Sigmoid colon (tissue), 7 donors: ENCODE results near the gene GPR158. TPM values are rescaled to one million over a fixed set of nuclear protein-coding genes. Genes with fewer than 3 reads are reported as not detected.

Experiments used
- DNase-seq: peaks from one replicate; pipeline ENCODE4 v3.0.0-alpha.2; 2019
- H3K27ac ChIP-seq, 4 donors: fragments of 200-600 bp; sonication (generic); one replicate each; pipeline ENCODE4 v1.5.1; 2016 to 2019; ENCODE audit warnings: mild to moderate bottlenecking in 1 of 4
- H3K27me3 ChIP-seq, 3 donors: fragments of 200-600 bp; sonication (generic); one replicate each; pipeline ENCODE4 v1.5.1; 2019; ENCODE audit warnings: mild to moderate bottlenecking in 1 of 3
- H3K36me3 ChIP-seq, 4 donors: fragments of 200-600 bp; sonication (generic); one replicate each; pipeline ENCODE4 v1.5.1; 2016 to 2019
- H3K4me1 ChIP-seq, 4 donors: fragments of 200-600 bp; sonication (generic); one replicate each; pipeline ENCODE4 v1.5.1; 2017 to 2019
- H3K4me3 ChIP-seq, 4 donors: fragments of 200-600 bp; sonication (generic); one replicate each; pipeline ENCODE4 v1.5.1; 2017 to 2019; ENCODE audit warnings: mild to moderate bottlenecking in 2 of 4, moderate library complexity in 1 of 4
- H3K9me3 ChIP-seq, 4 donors: fragments of 200-600 bp in 3 of 4; sonication (generic) in 3 of 4; one replicate each; pipeline versions ENCODE4 v1.5.1 to v1.6.1; 2013 to 2019
- CTCF ChIP-seq, 4 experiments: fragments of 450-650 bp in 3 of 4; fragments of 200-600 bp in 1 of 4; IDR thresholded peaks; one replicate each; pipeline ENCODE4 v1.5.1; 2016 to 2019; ENCODE audit warnings: antibody characterized with exemption in 4 of 4, mild to moderate bottlenecking in 3 of 4, moderate library complexity in 2 of 4
- EP300 ChIP-seq, 4 donors: sonication (generic); formaldehyde crosslinking; IDR thresholded peaks; one replicate each; pipeline ENCODE4 v1.6.1; 2017; ENCODE audit warnings: antibody characterized with exemption in 4 of 4
- POLR2A ChIP-seq, 2 donors: fragments of 450-650 bp; IDR thresholded peaks; one replicate each; pipeline ENCODE4 v1.6.1; 2016; ENCODE audit warnings: antibody characterized with exemption in 2 of 2, mild to moderate bottlenecking in 2 of 2, moderate library complexity in 2 of 2
- POLR2AphosphoS5 ChIP-seq, 4 donors: sonication (generic); formaldehyde crosslinking; IDR thresholded peaks; one replicate each; pipeline ENCODE4 v1.6.1; 2017; ENCODE audit warnings: antibody characterized with exemption in 4 of 4
- WGBS, 2 donors: extraction: QIAGEN DNeasy Blood & Tissue Kit; methylation state at CpG; one replicate each; pipeline ENCODE4 v1.1.7; 2013; 5-methylcytosine and 5-hydroxymethylcytosine counted together
- intact Hi-C: fragments of 100-400 bp; cut with DNase I; formaldehyde crosslinking; loops from one replicate; pipeline ENCODE4 v1.15.1; 2023
- polyA plus RNA-seq, 3 donors: library from polyadenylated mRNA; stranded (reverse); fragments of 200-250 nt; gene quantifications; one replicate each; pipeline ENCODE4 v1.2.3, GENCODE V29; 2013
- total RNA-seq, 4 donors: library from RNA; depleted of rRNA; stranded (reverse); fragments of >200 nt; gene quantifications; one replicate each; pipeline ENCODE4 v1.1.0, GENCODE V29; 2016
- donor health status: healthy with polysubstance abuse.
- donor health status: Bipolar disorder and iron deficiency.
- donor health status: healthy.

Gene GPR158
- total and polyA plus RNA-seq, 7 donors: 0.16 to 1.1 (median 0.54) TPM; not detected in 2

DNA sequence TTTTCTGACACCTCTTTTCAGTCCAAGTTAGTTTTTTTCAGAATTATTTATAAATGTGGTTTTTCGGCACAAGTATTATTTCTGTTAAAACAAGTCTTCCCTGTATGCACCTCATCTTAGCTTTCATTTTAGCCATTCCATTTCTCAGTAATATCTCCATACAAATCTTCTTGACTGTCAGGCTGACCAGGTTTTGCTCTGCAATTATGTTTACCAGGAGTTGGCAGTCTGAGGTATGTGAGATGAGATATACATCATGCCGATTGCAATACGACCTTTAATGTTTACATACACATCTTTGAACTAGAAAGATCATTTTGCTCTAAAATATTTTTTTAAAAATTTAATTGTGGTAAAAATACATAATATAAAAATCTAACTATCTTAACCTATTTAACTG lies 209.8 kb downstream of the GPR158 start:
- Histone ChIP-seq H3K4me1 (no peaks in the 10 kb centered on the region), H3K36me3 (no peaks in the 10 kb centered on the region), H3K27me3 (no peaks in the 10 kb centered on the region), H3K4me3 (no peak overlapping the region), H3K9me3 (no peaks in the 10 kb centered on the region), H3K27ac (no peak overlapping the region)
- WGBS, 2 donors: 62 to 87% methylated on average over 3 of the region's 3 CpGs
- no peak for DNase-seq
- intact Hi-C loops: no loop called here
- TF ChIP-seq CTCF (IDR thresholded peaks at IDR 0.05): no peak
- TF ChIP-seq EP300 (IDR thresholded peaks at IDR 0.05): no peak
- no peak for TF ChIP-seq POLR2A (IDR thresholded peaks at IDR 0.05)
- no peak for TF ChIP-seq POLR2AphosphoS5 (IDR thresholded peaks at IDR 0.05)

GRCh38 chr10:25388188-25388861 lies 213.5 kb downstream of the GPR158 start:
- no peak for TF ChIP-seq POLR2AphosphoS5 (IDR thresholded peaks at IDR 0.05)
- TF ChIP-seq CTCF (IDR thresholded peaks at IDR 0.05): no peak
- H3K36me3 ChIP-seq: no peaks in the 10 kb centered on the region
- H3K27ac ChIP-seq: no peak overlapping the region
- WGBS, 2 donors: 85 to 88% methylated on average over 7 of the region's 7 CpGs
- no peak for DNase-seq
- no peaks in the 10 kb centered on the region for H3K4me1 ChIP-seq
- peaks cover 0 to 3% (median 0%) of the 10 kb centered on the region in 4 donors for H3K9me3 ChIP-seq
- intact Hi-C loops: no loop called here
- no peak overlapping the region for H3K4me3 ChIP-seq
- no peaks in the 10 kb centered on the region for H3K27me3 ChIP-seq

- Histone ChIP-seq H3K27me3 (no peaks in the 10 kb centered on the region), H3K4me3 (no peak overlapping the region), H3K4me1 (no peaks in the 10 kb centered on the region), H3K27ac (no peak overlapping the region), H3K9me3 (peaks cover 0 to 3% (median 0%) of the 10 kb centered on the region in 4 donors), H3K36me3 (no peaks in the 10 kb centered on the region)
- DNase-seq: no peak
- intact Hi-C loops: no loop called here
- no peak for TF ChIP-seq POLR2AphosphoS5 (IDR thresholded peaks at IDR 0.05)
- no peak for TF ChIP-seq POLR2A (IDR thresholded peaks at IDR 0.05)
- no peak for TF ChIP-seq EP300 (IDR thresholded peaks at IDR 0.05)
- TF ChIP-seq CTCF (IDR thresholded peaks at IDR 0.05): no peak
These were observed 214.0 kb downstream of the GPR158 start for GRCh38 chr10:25388862-25389206.

DNA sequence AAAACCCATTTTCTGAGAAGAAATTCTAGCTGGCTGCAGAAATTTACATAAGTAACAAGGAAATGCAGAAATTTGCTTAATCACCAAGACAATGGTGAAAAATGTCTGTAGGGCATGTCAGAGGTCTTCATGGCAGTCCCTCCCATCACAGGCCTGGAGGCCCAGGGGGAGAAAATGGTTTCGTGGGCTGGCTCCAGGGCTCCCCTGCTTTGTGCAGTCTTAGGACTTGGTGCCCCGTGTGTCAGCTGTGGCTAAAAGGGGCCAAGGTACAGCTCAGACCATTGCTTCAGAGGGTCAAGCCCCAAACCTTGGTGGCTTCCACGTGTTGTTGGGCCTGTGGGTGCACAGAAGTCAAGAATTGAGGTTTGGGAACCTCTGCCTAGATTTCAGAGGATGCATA lies 215.9 kb downstream of the GPR158 start:
- intact Hi-C loops: no loop called here
- Histone ChIP-seq H3K27ac (no peak overlapping the region), H3K36me3 (no peaks in the 10 kb centered on the region), H3K4me1 (no peaks in the 10 kb centered on the region), H3K9me3 (peaks cover 0 to 3% (median 0%) of the 10 kb centered on the region in 4 donors), H3K4me3 (no peak overlapping the region), H3K27me3 (no peaks in the 10 kb centered on the region)
- DNase-seq: no peak
- no peak for TF ChIP-seq CTCF (IDR thresholded peaks at IDR 0.05)
- TF ChIP-seq EP300 (IDR thresholded peaks at IDR 0.05): no peak
- no peak for TF ChIP-seq POLR2AphosphoS5 (IDR thresholded peaks at IDR 0.05)
- TF ChIP-seq POLR2A (IDR thresholded peaks at IDR 0.05): no peak
- 46 to 57% methylated on average over 3 of the region's 3 CpGs for WGBS, 2 donors

GRCh38 chr10:25392132-25392531 lies 217.3 kb downstream of the GPR158 start:
- Histone ChIP-seq H3K27me3 (no peaks in the 10 kb centered on the region), H3K4me3 (no peak overlapping the region), H3K9me3 (peaks cover 0 to 3% (median 0%) of the 10 kb centered on the region in 4 donors), H3K4me1 (no peaks in the 10 kb centered on the region), H3K36me3 (no peaks in the 10 kb centered on the region), H3K27ac (no peak overlapping the region)
- TF ChIP-seq CTCF (IDR thresholded peaks at IDR 0.05): no peak
- no peak for TF ChIP-seq EP300 (IDR thresholded peaks at IDR 0.05)
- TF ChIP-seq POLR2A (IDR thresholded peaks at IDR 0.05): no peak
- TF ChIP-seq POLR2AphosphoS5 (IDR thresholded peaks at IDR 0.05): no peak
- WGBS, 2 donors: 71 to 74% methylated on average over 3 of the region's 3 CpGs
- intact Hi-C loops: no loop called here
- no peak for DNase-seq
